ENCODE measurements around the gene RASAL1. TPM values are rescaled to one million over a fixed set of nuclear protein-coding genes. Genes with fewer than 3 reads are reported as not detected.

RASAL1 gene
- total RNA-seq, 1 experiment from 2014 or later = 8.1 TPM

- ATAC-seq (peak; percentile 15; the same call in 1 of the 2 replicates), DNase-seq (ENCODE audit: low spot score) (no peak)
- Mint-ChIP-seq H3K4me3 (no peak overlapping the region), H3K27ac (no peak overlapping the region), H3K4me1 (peaks cover 4% of the 10 kb centered on the region), H3K27me3 (ENCODE audit: low read depth) (peaks cover 2% of the 10 kb centered on the region; the same call in 1 of the 2 replicates), H3K9me3 (peaks cover 4% of the 10 kb centered on the region), H3K36me3 (peaks cover 4% of the 10 kb centered on the region; the same call in 1 of the 2 replicates)
- POLR2A ChIA-PET = no interaction called here
- TF ChIP-seq ZNF138 (CRISPR knock-in tag; conservative IDR thresholded peaks at IDR 0.05) (no peak), SMAD3 (CRISPR knock-in tag; IDR thresholded peaks at IDR 0.05; ENCODE audit: borderline replicate concordance) (no peak), GABPB1 (CRISPR knock-in tag; IDR thresholded peaks at IDR 0.05) (no peak), PRRX2 (CRISPR knock-in tag; IDR thresholded peaks at IDR 0.05) (no peak), ERG (CRISPR knock-in tag; IDR thresholded peaks at IDR 0.05) (no peak), TP53 (CRISPR knock-in tag; IDR thresholded peaks at IDR 0.05) (no peak), MLX (CRISPR knock-in tag; IDR thresholded peaks at IDR 0.05) (no peak), ZNF263 (CRISPR knock-in tag; IDR thresholded peaks at IDR 0.05; ENCODE audit: low read depth) (no peak), ATF2 (CRISPR knock-in tag; IDR thresholded peaks at IDR 0.05; ENCODE audit: borderline replicate concordance, low read depth) (no peak), CREB1 (CRISPR knock-in tag; IDR thresholded peaks at IDR 0.05) (no peak), ZNF281 (CRISPR knock-in tag; IDR thresholded peaks at IDR 0.05) (no peak), NFE2L1 (CRISPR knock-in tag; IDR thresholded peaks at IDR 0.05) (no peak), E2F1 (CRISPR knock-in tag; IDR thresholded peaks at IDR 0.05) (no peak), ZNF121 (CRISPR knock-in tag; IDR thresholded peaks at IDR 0.05) (no peak), OVOL2 (CRISPR knock-in tag; IDR thresholded peaks at IDR 0.05; ENCODE audit: borderline replicate concordance) (no peak), FOXP1 (CRISPR knock-in tag; IDR thresholded peaks at IDR 0.05; ENCODE audit: borderline replicate concordance) (no peak), SMAD4 (CRISPR knock-in tag; IDR thresholded peaks at IDR 0.05) (no peak), FOXJ3 (CRISPR knock-in tag; IDR thresholded peaks at IDR 0.05; ENCODE audit: borderline replicate concordance) (no peak), TEAD4 (CRISPR knock-in tag; IDR thresholded peaks at IDR 0.05) (no peak)
- CTCF ChIA-PET = interaction anchor here (1.2 to 2.0 kb wide), 3 partner anchors 11 to 45 kb away, joined by 3 to 8 read pairs (median 6); no protein-coding TSS in a partner anchor
Observed at GRCh38 chr12:113142173-113142885, 6.8 kb upstream of the RASAL1 start.
